Lower lobe of right lung (tissue), 2 donors: ENCODE measurements around the gene DNAJC10. TPM values are rescaled to one million over a fixed set of nuclear protein-coding genes. Genes with fewer than 3 reads are reported as not detected.
"Not testable (repeated sequence)": the region's sequence is repeated elsewhere in the genome, so short reads cannot be mapped to it uniquely, and the experiment has no call there.

Experiments
- ATAC-seq, 2 donors: fragments of 200-7000 bp; cut with Tn5 transposase; one replicate each; pipeline ENCODE4 v1.9.1; 2020 to 2022; ENCODE audit warnings: mild to moderate bottlenecking in 2 of 2, moderate library complexity in 2 of 2
- DNase-seq: peaks from one replicate; pipeline ENCODE4 v3.0.0-alpha.2; 2020
- H3K27ac ChIP-seq: fragments of 200-600 bp; one replicate; pipeline ENCODE4 v1.8.0; 2022
- H3K27me3 ChIP-seq: fragments of 200-600 bp; one replicate; pipeline ENCODE4 v1.8.0; 2022; ENCODE audit warnings: low read depth
- H3K36me3 ChIP-seq: fragments of 200-600 bp; one replicate; pipeline ENCODE4 v1.8.0; 2022; ENCODE audit warnings: mild to moderate bottlenecking
- H3K4me1 ChIP-seq: fragments of 200-600 bp; one replicate; pipeline ENCODE4 v1.8.0; 2022
- H3K4me3 ChIP-seq: fragments of 200-600 bp; one replicate; pipeline ENCODE4 v1.8.0; 2022; ENCODE audit warnings: mild to moderate bottlenecking
- H3K9me3 ChIP-seq: fragments of 200-600 bp; one replicate; pipeline ENCODE4 v1.8.0; 2022
- intact Hi-C: fragments of 100-400 bp; cut with DNase I; formaldehyde crosslinking; loops from one replicate; pipeline ENCODE4 v1.11.0; 2022
- total RNA-seq: library from RNA; stranded (reverse); fragmentation: NEBNext Ultra II Directional; extraction: Animal tissue kit (Norgen Biotek cat#: 25700); gene quantifications from one replicate; pipeline ENCODE4 v1.2.1, GENCODE V29; 2021
- TF ChIP-seq, protein P1 (sequence below): fragments of 200-600 bp; IDR thresholded peaks from one replicate; pipeline ENCODE4 v1.8.0; 2022; ENCODE audit warnings: antibody characterized with exemption, mild to moderate bottlenecking
- donor health status: DM: no; HTN: yes; CAD: no; lungs with severe emphysema.

DNAJC10 gene
- total RNA-seq, 1 donor from 2014 or later: 76.2 TPM

DNA sequence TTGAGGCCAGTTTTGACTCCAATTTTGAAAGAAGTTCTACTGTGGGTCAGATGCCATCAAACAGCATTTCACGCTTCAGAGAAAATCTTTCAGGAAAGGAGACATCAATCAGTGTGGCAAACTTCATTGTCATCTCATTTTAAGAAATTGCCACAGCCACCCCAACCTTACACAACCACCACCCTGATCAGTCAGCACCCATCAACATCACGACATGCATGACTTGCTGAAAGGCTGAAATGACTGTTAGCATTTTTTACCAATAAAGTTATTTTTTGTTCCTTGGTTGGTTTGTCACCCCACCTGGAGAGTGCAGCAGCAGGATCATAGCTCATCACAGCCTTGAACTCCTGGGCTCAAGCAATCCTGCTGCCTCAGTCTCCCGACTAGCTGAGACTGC lies 10.4 kb downstream of the DNAJC10 start:
- Histone ChIP-seq H3K4me1 (no peaks in the 10 kb centered on the region), H3K9me3 (no peaks in the 10 kb centered on the region), H3K27ac (no peak overlapping the region), H3K36me3 (peaks cover 68% of the 10 kb centered on the region), H3K4me3 (no peak overlapping the region), H3K27me3 (no peaks in the 10 kb centered on the region)
- ATAC-seq: no peak
- intact Hi-C loops: no loop called here
- no peak for DNase-seq
- TF ChIP-seq, protein P1, sequence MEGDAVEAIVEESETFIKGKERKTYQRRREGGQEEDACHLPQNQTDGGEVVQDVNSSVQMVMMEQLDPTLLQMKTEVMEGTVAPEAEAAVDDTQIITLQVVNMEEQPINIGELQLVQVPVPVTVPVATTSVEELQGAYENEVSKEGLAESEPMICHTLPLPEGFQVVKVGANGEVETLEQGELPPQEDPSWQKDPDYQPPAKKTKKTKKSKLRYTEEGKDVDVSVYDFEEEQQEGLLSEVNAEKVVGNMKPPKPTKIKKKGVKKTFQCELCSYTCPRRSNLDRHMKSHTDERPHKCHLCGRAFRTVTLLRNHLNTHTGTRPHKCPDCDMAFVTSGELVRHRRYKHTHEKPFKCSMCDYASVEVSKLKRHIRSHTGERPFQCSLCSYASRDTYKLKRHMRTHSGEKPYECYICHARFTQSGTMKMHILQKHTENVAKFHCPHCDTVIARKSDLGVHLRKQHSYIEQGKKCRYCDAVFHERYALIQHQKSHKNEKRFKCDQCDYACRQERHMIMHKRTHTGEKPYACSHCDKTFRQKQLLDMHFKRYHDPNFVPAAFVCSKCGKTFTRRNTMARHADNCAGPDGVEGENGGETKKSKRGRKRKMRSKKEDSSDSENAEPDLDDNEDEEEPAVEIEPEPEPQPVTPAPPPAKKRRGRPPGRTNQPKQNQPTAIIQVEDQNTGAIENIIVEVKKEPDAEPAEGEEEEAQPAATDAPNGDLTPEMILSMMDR: no peak

DNA sequence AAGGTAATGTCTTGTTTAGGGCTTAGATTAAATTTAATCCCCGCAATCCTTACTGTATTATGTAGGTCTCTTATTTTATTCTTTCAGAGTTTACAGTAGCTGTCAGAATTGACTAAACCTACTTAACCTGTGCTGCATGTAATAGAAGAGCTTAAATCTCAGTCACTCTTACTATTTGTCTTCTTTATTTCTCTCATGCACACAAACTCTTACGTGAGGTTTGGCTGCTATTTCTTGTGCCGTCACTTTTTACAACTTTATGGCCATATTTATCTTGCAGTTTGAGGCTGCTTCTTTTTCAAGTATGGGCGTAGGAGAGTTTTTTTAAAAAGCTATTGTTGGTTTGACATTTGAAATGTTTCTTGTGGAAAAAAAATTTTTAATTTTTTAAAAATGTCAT lies 12.0 kb downstream of the DNAJC10 start:
- Histone ChIP-seq H3K27me3 (no peaks in the 10 kb centered on the region), H3K27ac (no peak overlapping the region), H3K4me3 (no peak overlapping the region), H3K36me3 (peaks cover 72% of the 10 kb centered on the region), H3K4me1 (no peaks in the 10 kb centered on the region), H3K9me3 (no peaks in the 10 kb centered on the region)
- DNase-seq: no peak
- intact Hi-C loops: no loop called here
- ATAC-seq: no peak
- TF ChIP-seq, protein P1: no peak

DNA sequence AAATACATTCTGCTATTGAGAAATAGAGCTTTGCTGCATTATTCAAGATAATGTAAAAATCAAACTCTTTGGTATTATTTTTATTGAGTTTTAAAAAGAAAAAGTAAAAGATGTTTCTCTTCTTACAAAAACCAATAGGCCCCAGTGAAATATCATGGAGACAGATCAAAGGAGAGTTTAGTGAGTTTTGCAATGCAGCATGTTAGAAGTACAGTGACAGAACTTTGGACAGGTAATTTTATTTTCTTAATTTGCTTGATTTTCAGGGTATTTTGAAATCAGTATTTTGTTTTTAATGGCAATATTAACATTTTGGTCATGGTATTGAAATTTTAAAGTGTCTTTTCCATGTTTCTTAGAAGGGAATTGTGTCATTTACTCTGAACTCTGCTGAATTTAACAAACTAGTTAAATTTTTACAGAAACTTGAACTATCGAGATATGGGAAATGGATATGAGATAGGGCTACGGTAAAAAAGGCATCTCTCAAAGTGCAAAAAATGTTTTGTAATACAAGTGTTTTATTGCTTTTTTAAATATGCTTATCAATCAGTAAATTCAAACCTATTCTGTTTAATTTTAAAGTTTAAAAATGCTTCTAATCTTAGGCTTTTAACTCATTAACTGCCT lies 13.8 kb downstream of the DNAJC10 start:
- TF ChIP-seq, protein P1: no peak
- Histone ChIP-seq H3K4me1 (no peaks in the 10 kb centered on the region), H3K27ac (no peak overlapping the region), H3K4me3 (no peak overlapping the region), H3K27me3 (no peaks in the 10 kb centered on the region), H3K36me3 (peaks cover 61% of the 10 kb centered on the region), H3K9me3 (no peaks in the 10 kb centered on the region)
- intact Hi-C loops: no loop called here
- no peak for ATAC-seq
- no peak for DNase-seq

- intact Hi-C loops: no loop called here
- H3K4me1 ChIP-seq: no peaks in the 10 kb centered on the region
- ATAC-seq (no peak), DNase-seq (no peak)
- H3K4me3 ChIP-seq: no peak overlapping the region
- H3K27me3 ChIP-seq: no peaks in the 10 kb centered on the region
- TF ChIP-seq, protein P1: no peak
- no peaks in the 10 kb centered on the region for H3K9me3 ChIP-seq
- no peak overlapping the region for H3K27ac ChIP-seq
- H3K36me3 ChIP-seq: peaks cover 55% of the 10 kb centered on the region
These were observed 14.4 kb downstream of the DNAJC10 start for GRCh38 chr2:182730486-182730885.

- H3K4me3 ChIP-seq: no peak overlapping the region
- H3K36me3 ChIP-seq: peaks cover 59% of the 10 kb centered on the region
- ATAC-seq: no peak
- H3K27me3 ChIP-seq: no peaks in the 10 kb centered on the region
- intact Hi-C loops: no loop called here
- H3K27ac ChIP-seq: no peak overlapping the region
- H3K4me1 ChIP-seq: no peaks in the 10 kb centered on the region
- TF ChIP-seq, protein P1: no peak
- DNase-seq: no peak
- no peaks in the 10 kb centered on the region for H3K9me3 ChIP-seq
These were observed 16.7 kb downstream of the DNAJC10 start for GRCh38 chr2:182732736-182733135.

GRCh38 chr2:182733572-182733971 lies 17.5 kb downstream of the DNAJC10 start:
- Histone ChIP-seq H3K4me3 (no peak overlapping the region), H3K27ac (no peak overlapping the region), H3K9me3 (no peaks in the 10 kb centered on the region), H3K27me3 (no peaks in the 10 kb centered on the region), H3K4me1 (no peaks in the 10 kb centered on the region), H3K36me3 (peaks cover 58% of the 10 kb centered on the region)
- no peak for ATAC-seq
- intact Hi-C loops: no loop called here
- TF ChIP-seq, protein P1: no peak
- DNase-seq: no peak

DNA sequence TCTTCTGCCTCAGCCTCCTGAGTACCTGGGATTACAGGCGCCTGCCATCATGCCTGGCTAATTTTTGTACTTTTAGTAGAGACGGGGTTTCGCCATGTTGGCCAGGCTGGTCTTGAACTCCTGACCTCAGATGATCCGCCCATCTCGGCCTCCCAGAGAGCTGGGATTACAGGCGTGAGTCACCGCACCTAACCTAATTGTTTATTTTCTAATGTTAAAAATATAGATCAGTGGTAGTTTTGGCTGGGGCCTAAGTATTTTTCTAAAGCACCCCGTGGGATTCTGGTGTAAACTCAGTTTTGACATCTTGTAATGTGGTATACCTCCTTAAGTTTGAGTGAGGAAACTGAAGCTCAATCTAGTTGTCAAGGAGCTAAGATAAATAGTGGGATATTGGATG lies 20.8 kb downstream of the DNAJC10 start:
- H3K9me3 ChIP-seq, H3K27me3 ChIP-seq, intact Hi-C loops, ATAC-seq, H3K4me3 ChIP-seq, H3K27ac ChIP-seq, DNase-seq, H3K4me1 ChIP-seq: not testable (repeated sequence)
- H3K36me3 ChIP-seq: peaks cover 46% of the 10 kb centered on the region
